Eye (tissue), 1 donor: ENCODE results near the gene CAMK1D.
"Not testable (repeated sequence)": the region's sequence is repeated elsewhere in the genome, so short reads cannot be mapped to it uniquely, and the experiment has no call there.

Source experiments
- DNase-seq: peaks from one replicate; pipeline ENCODE4 v3.0.0-alpha.2; 2015

Gene CAMK1D

DNA sequence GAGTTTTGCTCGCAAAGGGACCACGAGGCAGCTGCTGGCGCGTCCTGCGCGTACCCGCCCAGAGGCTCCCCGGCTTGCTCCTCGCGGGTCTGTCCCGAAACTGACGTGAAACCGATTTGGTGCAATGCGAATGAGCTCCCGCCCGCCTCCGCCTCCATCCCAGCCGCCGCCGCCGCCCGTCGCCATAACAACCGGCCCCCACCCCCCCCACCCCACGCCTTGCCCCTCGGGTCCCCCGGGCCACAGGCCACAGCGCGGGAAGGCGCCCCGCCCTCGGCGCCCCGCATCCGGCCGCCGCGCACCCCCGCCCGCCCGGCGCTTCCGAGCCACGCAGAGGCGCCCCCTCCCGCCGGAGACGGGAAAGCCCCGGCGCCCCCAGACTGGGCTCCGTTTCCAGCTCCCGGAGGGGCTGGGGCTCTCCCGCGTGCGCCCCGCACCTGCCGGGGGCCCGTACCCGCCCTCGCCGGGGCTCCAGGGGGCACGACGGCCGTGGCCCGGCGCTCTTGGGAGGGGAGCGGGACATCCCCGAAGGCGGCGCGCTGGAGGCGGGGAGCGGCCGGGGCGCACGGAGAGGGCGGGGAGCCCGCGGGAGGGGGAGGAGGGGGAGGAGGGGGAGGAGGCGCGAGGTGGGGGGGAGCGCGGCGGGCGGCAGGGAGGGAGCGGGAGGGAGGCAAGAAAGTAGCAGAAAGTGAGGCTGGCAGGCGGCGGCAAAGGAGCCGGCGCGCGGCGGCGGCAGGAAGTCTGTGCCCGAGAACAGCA is at the start of gene CAMK1D:
TSS of gene CAMK1D (plus strand) at position 678 of the 759 bp plus-strand sequence.
- peak; percentile 73 for DNase-seq

DNA sequence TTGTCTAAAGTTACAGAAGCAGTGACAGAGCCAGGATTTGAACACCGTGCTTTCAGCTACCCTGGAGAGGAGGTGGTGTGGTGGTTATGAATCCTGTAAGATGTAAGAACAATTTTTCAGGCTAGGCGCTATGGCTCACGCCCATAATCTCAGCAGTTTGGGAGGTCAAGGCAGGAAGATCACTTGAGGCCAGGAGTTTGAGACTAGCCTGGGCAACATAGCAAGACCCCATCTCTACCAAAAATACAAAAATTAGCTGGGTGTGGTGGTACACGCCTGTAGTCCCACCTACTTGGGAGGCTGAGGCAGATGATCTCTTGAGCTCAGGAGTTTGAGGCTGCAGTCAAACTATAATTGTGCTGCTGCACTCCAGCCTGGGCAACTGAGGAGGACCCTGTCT is 48.3 kb upstream of the CAMK1D start:
- not testable (repeated sequence) for DNase-seq

DNA sequence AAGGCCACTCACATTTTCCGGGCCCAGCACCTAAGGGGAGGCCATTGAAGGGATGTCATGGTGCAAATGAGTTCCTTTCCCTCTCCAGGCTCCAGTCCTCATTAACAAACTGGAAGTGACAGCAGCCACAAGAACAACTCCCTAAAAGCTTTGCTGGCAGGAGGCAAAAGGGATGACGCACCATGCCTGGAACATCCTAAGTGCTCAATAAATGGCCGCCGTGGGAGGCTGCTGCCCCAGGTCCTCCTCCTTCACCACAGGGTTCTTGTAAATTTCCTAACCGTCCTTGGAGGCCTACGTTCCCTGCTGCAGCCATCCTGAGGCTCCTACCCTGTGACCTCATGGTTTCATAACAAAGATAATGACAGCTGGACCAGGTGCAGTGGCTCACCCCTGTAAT is 41.3 kb upstream of the CAMK1D start:
- DNase-seq = no peak

DNA sequence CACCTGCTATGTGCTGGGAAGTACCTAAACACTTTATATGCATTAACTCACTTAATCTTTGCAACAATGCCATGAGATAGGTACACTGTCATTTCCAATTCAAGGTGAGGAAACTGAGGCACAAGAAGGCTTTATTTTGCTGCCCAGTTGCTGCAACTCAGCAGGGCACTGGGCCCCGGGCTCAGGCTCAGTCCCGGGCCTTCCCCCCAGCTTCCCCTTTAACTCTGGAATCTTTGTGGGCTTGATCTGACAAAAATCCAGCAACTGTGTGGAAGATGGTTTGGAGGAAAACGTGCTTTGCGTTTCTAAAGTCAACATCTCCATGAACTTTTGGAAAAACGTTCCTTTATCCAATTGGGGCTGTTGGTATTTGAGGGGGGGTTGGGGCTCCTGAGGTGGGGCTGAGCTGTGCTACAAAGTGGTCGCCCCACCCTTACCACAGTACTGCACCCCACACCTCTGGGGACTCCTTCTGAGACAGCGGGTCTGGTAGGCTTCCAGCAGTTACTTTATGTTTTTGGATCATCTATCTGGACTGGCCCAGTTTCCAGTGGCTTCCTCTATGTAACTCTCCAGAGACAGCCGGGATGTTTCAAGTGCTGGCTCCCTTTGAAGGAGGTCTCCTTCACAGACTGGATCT is 40.5 kb upstream of the CAMK1D start:
- DNase-seq = no peak

DNA sequence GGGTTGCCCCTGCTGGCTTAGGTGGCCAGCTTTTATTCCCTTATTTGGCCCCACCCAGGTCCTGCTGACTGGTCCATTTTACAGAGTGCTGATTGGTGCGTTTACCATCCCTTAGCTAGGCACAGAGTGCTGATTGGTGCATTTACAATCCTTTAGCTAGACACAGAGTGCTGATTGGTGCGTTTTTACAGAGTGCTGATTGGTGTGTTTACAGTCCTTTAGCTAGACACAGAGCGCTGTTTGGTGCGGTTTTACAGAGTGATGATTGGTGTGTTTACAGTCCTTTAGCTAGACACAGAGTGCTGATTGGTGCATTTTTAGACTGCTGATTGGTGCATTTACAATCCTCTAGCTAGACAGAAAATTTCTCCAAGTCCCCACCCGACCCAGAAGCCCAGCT is 39.6 kb upstream of the CAMK1D start:
- not testable (repeated sequence) for DNase-seq

DNA sequence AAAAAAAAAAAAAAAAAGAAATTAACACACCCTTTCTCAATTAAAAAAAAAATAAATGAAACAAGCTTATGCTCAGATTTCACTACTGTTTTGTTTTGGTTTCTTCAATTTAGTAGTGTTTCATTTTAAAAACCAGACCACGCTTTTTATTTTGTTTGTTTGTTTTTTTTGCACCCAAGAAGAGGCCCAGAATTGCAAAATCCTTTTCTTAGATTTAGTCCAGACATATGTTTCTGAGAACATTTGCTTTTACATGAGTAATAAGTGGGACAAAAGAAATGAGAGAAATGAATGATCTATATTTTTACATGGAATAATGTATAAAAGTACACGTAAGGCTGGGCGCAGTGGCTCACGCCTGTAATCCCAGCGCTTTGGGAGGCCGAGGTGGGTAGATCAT is 34.5 kb upstream of the CAMK1D start:
- DNase-seq = no peak

DNA sequence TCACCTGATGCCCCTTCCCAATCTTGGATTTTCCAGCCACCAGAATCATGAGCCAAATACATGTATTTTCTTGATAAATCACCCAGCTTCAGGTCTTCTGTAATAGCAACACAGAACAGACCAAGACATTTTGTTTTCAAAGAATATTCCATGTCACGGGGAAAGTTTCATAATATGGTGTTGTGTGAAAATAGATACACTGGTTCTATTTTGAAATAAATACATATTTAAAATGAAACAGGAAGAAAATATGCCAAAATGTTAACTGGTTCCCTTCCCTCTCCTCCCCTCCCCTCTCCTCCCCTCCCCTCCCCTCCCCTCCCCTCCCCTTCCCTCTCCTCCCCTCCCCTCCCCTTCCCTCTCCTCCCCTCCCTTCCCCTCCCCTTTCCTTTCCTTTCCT is 30.3 kb upstream of the CAMK1D start:
- DNase-seq = no peak

DNA sequence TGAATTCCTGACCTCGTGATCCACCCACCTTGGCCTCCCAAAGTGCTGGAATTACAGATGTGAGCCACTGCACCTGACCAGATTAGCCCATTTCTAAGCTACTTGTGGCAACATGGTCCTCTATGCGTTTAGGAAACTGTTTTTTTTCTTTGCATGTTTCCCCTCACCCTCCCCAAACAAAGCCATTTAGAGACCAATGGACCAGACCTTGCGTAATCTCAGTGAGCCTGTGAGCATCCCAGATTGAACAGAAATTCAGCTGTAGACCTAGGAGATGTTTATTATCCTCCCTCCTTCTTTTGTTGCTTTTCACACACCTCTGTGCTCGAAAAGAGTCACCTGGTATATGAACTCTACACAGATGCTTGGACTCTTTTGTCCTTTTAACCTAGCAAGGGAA is 28.5 kb upstream of the CAMK1D start:
- no peak for DNase-seq

GRCh38 chr10:12321641-12322040 is 27.7 kb upstream of the CAMK1D start:
- DNase-seq = no peak

- DNase-seq = no peak
These were observed 26.7 kb upstream of the CAMK1D start for GRCh38 chr10:12322583-12323131.

DNA sequence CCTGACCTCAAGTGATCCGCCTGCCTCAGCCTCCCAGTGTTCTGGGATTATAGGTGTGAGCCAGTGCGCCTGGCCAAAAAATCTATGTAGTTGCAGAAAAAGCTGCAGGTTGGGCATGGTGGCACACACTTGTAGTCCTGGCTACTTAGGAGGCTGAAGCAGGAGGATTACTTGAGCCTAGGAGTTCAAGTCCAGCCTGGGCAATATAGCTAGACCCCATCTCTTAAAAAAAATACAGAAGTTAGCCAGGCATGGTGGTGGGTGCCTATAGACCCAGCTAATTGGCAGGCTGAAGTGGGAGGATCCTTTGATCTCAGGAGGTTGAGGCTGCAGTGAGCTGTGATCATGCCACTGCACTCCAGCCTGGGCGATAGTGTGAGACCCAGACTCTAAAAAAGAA is 24.8 kb upstream of the CAMK1D start:
- DNase-seq = no peak

GRCh38 chr10:12327074-12327473 is 22.3 kb upstream of the CAMK1D start:
- no peak for DNase-seq

DNA sequence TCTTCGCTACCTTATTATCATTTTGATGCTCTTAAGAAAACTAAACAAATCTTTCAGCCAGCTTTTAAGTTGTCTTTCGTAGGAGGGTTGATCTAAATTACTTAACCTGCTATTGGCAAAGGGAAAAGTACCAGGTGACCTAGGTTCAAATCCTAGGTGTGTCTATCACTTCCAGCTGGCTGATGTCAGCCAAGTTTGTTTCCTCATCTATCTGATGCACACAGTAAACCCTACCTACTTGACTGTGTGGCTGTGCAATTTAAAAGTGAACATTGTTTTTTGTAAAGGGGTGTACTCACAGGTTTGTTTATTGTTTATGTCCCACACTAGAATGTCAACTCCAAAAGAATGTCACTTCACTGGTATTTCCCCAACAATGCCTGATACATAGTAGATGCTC is 21.9 kb upstream of the CAMK1D start:
- no peak for DNase-seq

GRCh38 chr10:12328312-12328711 is 21.0 kb upstream of the CAMK1D start:
- not testable (repeated sequence) for DNase-seq

- DNase-seq = no peak
These were observed 16.6 kb upstream of the CAMK1D start for GRCh38 chr10:12332572-12333379.

- DNase-seq = peak; percentile 66
These were observed 15.8 kb upstream of the CAMK1D start for GRCh38 chr10:12333380-12334185.

DNA sequence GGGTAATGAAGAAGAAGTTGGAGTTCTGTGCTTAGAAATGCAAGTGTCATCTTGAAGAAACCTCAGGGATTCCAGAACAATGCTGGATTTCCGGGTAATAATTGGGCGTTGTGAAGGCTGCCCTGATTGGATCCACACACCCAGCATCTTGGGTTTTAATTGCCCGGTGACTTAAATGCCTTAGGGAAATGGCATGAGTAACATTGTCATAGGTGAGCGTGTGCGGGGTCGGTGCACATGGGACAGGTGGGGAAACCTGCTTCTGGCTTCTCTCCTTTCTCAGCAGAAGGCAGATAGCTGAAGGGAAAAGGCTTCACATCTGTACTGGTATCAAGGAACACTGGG is 15.2 kb upstream of the CAMK1D start:
- DNase-seq = no peak

GRCh38 chr10:12335169-12335568 is 14.2 kb upstream of the CAMK1D start:
- DNase-seq = not testable (repeated sequence)

GRCh38 chr10:12337453-12338372 is 11.6 kb upstream of the CAMK1D start:
- peak; percentile 39 for DNase-seq

- no peak for DNase-seq
These were observed 10.4 kb upstream of the CAMK1D start for GRCh38 chr10:12338981-12339380.

DNA sequence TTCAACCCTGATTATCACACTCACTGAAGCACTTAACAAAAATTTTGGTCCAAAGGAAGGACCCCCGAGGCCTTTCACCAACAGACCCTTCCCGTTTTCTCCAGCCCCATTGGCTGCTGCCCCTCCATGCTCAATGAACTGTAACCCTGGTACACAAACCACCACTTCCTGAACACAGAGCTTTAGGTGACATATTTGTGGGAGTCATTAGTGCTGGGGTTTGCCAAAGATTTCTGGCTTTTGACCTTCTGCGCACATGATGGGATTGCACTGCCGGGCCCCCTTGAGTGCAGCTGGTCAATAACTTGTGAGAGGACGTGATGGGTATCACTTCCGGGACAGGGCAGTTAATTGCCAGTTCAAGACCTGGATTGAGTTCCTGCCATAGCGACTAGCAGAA is 9.0 kb upstream of the CAMK1D start:
- no peak for DNase-seq

DNA sequence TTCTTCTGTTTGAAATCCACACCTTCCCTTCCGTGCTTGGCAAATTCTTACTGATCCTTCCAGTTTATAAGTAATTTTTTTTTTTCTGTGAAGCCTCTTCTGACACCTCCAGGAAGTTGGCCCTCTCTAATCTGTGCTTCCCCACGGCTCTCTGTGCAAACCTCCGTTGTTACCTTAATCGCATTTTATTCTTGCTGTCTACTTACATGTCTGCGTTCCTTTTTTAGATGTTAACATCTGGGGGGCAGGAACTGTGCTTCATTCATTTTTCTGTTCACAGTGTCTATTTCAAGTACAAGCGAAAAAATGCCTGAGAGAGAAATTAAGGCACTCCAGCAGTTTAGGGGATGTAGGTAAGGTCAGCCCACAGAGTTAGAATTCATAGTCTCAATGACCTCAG is 8.4 kb upstream of the CAMK1D start:
- DNase-seq = no peak
